Parathyroid adenoma (tissue), 2 donors: Measurements from ENCODE around the gene CADM4.

Source experiments
- H2AFZ ChIP-seq: fragments of 300-600 bp; sonication (generic); one replicate; pipeline ENCODE4 v1.7.0; 2017; ENCODE audit warnings: antibody characterized with exemption, mild to moderate bottlenecking
- H3K27ac ChIP-seq: fragments of 300-600 bp; sonication (generic); one replicate; pipeline ENCODE4 v1.7.0; 2017
- H3K27me3 ChIP-seq: fragments of 300-600 bp; sonication (generic); one replicate; pipeline ENCODE4 v1.7.0; 2017; ENCODE audit warnings: low read length; ENCODE audit not compliant: control insufficient read depth, insufficient read depth
- H3K36me3 ChIP-seq: fragments of 300-600 bp; sonication (generic); one replicate; pipeline ENCODE4 v1.7.0; 2017; ENCODE audit warnings: low read length; ENCODE audit not compliant: control insufficient read depth, insufficient read depth
- H3K4me1 ChIP-seq: fragments of 300-600 bp; sonication (generic); one replicate; pipeline ENCODE4 v1.7.0; 2017; ENCODE audit warnings: control low read depth
- H3K4me2 ChIP-seq: fragments of 300-600 bp; sonication (generic); one replicate; pipeline ENCODE4 v1.7.0; 2017; ENCODE audit warnings: low read length
- H3K4me3 ChIP-seq: fragments of 300-600 bp; sonication (generic); one replicate; pipeline ENCODE4 v1.7.0; 2017; ENCODE audit warnings: low read depth, low read length
- H3K79me2 ChIP-seq: fragments of 300-600 bp; sonication (generic); one replicate; pipeline ENCODE4 v1.7.0; 2017; ENCODE audit warnings: control low read depth
- H3K9ac ChIP-seq: fragments of 300-600 bp; sonication (generic); one replicate; pipeline ENCODE4 v1.7.0; 2017; ENCODE audit warnings: mild to moderate bottlenecking
- H3K9me3 ChIP-seq: fragments of 300-600 bp; sonication (generic); one replicate; pipeline ENCODE4 v1.7.0; 2017; ENCODE audit warnings: low read length; ENCODE audit not compliant: control insufficient read depth
- CTCF ChIP-seq: fragments of 300-600 bp; sonication (generic); IDR thresholded peaks from one replicate; pipeline ENCODE4 v1.7.0; 2017; ENCODE audit warnings: antibody characterized with exemption, mild to moderate bottlenecking
- donor health status: primary hyperparathyroidism.

CADM4 gene

GRCh38 chr19:43625918-43626579 lies 13.6 kb downstream of the CADM4 start:
- no peaks in the 10 kb centered on the region for H3K4me1 ChIP-seq
- no peak overlapping the region for H3K4me3 ChIP-seq
- H3K9ac ChIP-seq = no peak overlapping the region
- H3K79me2 ChIP-seq = peaks cover 15% of the 10 kb centered on the region
- H2AFZ ChIP-seq = no peak overlapping the region
- H3K4me2 ChIP-seq = no peak overlapping the region
- H3K27ac ChIP-seq = no peak overlapping the region
- no peaks in the 10 kb centered on the region for H3K9me3 ChIP-seq
- TF ChIP-seq CTCF = no peak
- H3K27me3 ChIP-seq = no peaks in the 10 kb centered on the region
- no peaks in the 10 kb centered on the region for H3K36me3 ChIP-seq

GRCh38 chr19:43624933-43625332 lies 14.7 kb downstream of the CADM4 start:
- H3K9me3 ChIP-seq = no peaks in the 10 kb centered on the region
- no peak overlapping the region for H3K4me3 ChIP-seq
- H3K9ac ChIP-seq = no peak overlapping the region
- no peak overlapping the region for H2AFZ ChIP-seq
- no peaks in the 10 kb centered on the region for H3K4me1 ChIP-seq
- no peak overlapping the region for H3K27ac ChIP-seq
- no peak overlapping the region for H3K4me2 ChIP-seq
- peaks cover 9% of the 10 kb centered on the region for H3K79me2 ChIP-seq
- TF ChIP-seq CTCF = no peak
- H3K27me3 ChIP-seq = no peaks in the 10 kb centered on the region
- H3K36me3 ChIP-seq = no peaks in the 10 kb centered on the region

DNA sequence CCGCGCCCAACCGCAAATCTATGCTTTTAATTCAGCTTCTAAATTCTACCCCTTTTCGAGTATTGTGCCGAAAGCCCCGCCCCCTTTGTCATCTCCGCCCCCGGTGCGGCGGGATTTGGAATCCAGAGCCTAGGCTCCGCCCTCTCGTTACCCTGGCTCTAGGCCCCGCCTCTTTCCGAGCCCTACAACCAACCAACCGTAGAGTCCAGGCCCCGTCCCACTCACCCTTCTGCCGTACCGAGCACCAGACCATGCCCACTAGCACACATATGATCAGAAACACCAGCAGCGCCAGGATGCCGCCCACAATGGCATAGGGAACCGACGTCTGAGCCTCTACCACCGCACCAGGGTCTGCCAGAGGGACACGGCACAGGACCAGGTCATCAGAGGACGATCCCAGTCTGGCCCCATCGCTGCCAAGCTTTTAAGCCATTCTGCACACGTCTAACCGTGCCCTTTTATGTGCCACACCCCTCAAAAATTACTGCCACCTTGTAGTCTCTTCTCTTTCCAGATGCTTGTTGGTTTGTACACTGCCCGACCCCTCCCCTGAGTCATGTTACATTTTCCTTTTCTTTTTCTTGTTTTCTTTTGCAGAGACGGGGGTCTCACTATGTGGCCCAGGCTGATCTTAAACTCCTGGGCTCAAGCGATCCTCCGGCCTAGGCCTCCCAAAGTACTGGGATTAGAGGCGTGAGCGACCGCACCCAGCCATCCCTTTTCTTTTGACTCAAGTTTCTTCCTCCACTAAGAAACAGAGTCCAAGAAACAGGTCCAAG lies 15.6 kb downstream of the CADM4 start:
- no peaks in the 10 kb centered on the region for H3K36me3 ChIP-seq
- no peak overlapping the region for H3K27ac ChIP-seq
- no peaks in the 10 kb centered on the region for H3K27me3 ChIP-seq
- no peak overlapping the region for H3K4me3 ChIP-seq
- peaks cover 6% of the 10 kb centered on the region for H3K79me2 ChIP-seq
- no peak overlapping the region for H3K9ac ChIP-seq
- no peak for TF ChIP-seq CTCF
- no peaks in the 10 kb centered on the region for H3K4me1 ChIP-seq
- no peaks in the 10 kb centered on the region for H3K9me3 ChIP-seq
- H2AFZ ChIP-seq = no peak overlapping the region
- H3K4me2 ChIP-seq = no peak overlapping the region

GRCh38 chr19:43622956-43623355 lies 16.7 kb downstream of the CADM4 start:
- Histone ChIP-seq H3K27ac (no peak overlapping the region), H3K9ac (no peak overlapping the region), H3K79me2 (peaks cover 11% of the 10 kb centered on the region), H3K36me3 (no peaks in the 10 kb centered on the region), H3K4me1 (peaks cover 3% of the 10 kb centered on the region), H2AFZ (no peak overlapping the region), H3K27me3 (no peaks in the 10 kb centered on the region), H3K4me3 (no peak overlapping the region), H3K4me2 (no peak overlapping the region), H3K9me3 (no peaks in the 10 kb centered on the region)
- TF ChIP-seq CTCF = no peak
